HL-60 (cell line): ENCODE data around the gene CTRB2.
"Not testable (repeated sequence)": the region's sequence is repeated elsewhere in the genome, so short reads cannot be mapped to it uniquely, and the experiment has no call there.

Source experiments
- DNase-seq, 2 experiments: peaks; one replicate each; pipeline ENCODE4 v3.0.0-alpha.2; 2010 to 2020; ENCODE audit warnings: low read depth in 1 of 2, low spot score in 1 of 2
- H3K27ac ChIP-seq: fragments of 250-450 bp; sonication (Bioruptor Pico); replicated peaks from 2 replicates; pipeline ENCODE4 v1.5.1; 2020; ENCODE audit warnings: mild to moderate bottlenecking, moderate library complexity
- H3K27me3 ChIP-seq: fragments of 250-450 bp; sonication (Bioruptor Pico); 2 replicates; pipeline ENCODE4 v1.5.1; 2021; ENCODE audit warnings: mild to moderate bottlenecking, moderate library complexity; ENCODE audit not compliant: insufficient read depth, poor library complexity, severe bottlenecking
- H3K4me3 ChIP-seq: replicated peaks from 2 replicates; pipeline ENCODE4 v1.5.1; 2011; ENCODE audit warnings: mild to moderate bottlenecking, control low read depth, low read length; ENCODE audit not compliant: insufficient read depth
- GABPA ChIP-seq: IDR thresholded peaks from 2 replicates; pipeline ENCODE4 v1.6.1; 2012; ENCODE audit warnings: low read depth
- POLR2AphosphoS5 ChIP-seq: IDR thresholded peaks from 2 replicates; pipeline ENCODE4 v1.6.1; 2012; ENCODE audit warnings: low read depth
- SPI1 ChIP-seq: IDR thresholded peaks from 2 replicates; pipeline ENCODE4 v1.6.1; 2012; ENCODE audit warnings: low read depth, mild to moderate bottlenecking, borderline replicate concordance
- TF ChIP-seq, protein P1 (sequence below): IDR thresholded peaks from one replicate; pipeline ENCODE4 v1.5.1; 2011; ENCODE audit warnings: low read length, control low read depth, inconsistent platforms; ENCODE audit not compliant: insufficient read depth
- TF ChIP-seq, protein P2 (sequence below): IDR thresholded peaks from 2 replicates; pipeline ENCODE4 v1.6.1; 2012; ENCODE audit warnings: low read depth; ENCODE audit not compliant: insufficient replicate concordance

CTRB2 gene

DNA sequence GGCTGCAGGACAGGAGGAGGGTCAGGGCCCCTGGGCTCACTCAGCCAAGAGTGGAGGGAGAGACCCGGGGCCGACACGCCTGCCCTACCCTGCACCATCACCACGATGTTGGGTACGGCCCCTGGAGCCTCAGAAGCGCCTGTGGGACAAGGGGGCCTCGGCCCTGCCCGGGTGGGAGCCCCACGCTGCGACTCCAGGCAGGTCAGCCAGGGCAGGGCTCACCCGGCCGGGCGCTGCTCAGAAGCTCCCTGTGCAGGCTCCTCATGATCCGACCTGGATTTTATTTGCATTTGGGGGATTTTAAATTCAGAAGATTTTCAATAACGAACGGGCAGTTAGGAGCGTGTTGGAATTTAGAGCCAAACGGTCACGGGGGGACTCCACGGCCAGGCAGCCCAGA is 2.1 kb downstream of the CTRB2 start:
- not testable (repeated sequence) for H3K4me3 ChIP-seq, DNase-seq, H3K27ac ChIP-seq, H3K27me3 ChIP-seq

DNA sequence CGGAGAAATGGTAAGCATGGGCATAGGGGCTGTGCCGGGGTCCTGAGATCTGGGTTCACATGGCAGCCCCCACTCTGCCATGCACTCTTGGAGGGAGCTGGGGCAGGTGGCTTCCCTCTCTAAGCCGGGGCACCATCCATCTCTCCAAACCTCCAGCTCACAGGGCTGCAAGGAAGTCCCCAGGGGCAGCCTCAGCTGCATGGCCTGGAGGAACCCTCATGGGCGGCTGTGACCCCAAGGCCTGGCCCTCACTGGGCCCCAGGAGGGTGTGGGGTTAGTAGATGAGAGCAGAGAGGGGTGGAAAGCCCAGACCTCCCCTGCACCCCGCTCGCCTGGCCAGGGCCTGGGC is 2.6 kb downstream of the CTRB2 start:
- no peak for DNase-seq
- Histone ChIP-seq H3K27ac (no peak overlapping the region), H3K27me3 (no peaks in the 10 kb centered on the region), H3K4me3 (no peak overlapping the region)
- TF ChIP-seq SPI1, result no peak

DNA sequence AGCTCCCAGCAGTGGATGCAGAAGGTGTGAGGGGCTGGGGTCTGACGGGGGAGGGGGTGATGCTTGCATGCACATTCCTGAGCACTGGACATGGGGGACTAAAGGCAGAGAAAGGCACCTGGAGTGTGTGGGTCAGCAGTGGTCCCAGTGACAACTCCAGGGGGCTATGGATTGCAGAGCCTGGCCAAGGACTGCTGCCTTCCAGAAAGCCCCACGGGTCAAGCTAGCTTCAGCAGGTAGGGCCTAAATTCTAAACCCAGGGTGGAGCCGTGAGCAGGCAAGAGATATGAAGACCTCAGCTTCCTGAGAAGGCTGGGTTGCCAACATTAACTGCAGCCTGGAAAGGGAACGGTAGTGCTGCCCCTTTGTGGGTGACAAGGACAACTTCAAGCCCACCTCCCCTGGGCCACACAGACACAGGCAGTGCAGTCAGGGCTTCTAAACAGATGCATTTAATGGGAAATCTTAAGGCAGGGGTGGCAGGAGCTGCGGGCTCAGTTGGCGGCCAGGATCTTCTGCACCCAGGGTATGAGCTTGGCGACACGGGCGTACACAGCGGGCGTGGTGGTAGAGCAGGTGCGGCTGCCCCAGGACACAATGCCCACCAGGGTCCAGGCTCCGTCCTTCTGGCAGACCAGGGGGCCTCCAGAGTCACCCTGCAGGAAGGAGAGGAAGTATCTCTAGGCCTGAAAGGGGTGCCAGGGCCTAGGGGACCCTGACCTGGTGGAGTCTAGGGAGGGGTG is 3.1 kb downstream of the CTRB2 start:
- TF ChIP-seq, protein P1, sequence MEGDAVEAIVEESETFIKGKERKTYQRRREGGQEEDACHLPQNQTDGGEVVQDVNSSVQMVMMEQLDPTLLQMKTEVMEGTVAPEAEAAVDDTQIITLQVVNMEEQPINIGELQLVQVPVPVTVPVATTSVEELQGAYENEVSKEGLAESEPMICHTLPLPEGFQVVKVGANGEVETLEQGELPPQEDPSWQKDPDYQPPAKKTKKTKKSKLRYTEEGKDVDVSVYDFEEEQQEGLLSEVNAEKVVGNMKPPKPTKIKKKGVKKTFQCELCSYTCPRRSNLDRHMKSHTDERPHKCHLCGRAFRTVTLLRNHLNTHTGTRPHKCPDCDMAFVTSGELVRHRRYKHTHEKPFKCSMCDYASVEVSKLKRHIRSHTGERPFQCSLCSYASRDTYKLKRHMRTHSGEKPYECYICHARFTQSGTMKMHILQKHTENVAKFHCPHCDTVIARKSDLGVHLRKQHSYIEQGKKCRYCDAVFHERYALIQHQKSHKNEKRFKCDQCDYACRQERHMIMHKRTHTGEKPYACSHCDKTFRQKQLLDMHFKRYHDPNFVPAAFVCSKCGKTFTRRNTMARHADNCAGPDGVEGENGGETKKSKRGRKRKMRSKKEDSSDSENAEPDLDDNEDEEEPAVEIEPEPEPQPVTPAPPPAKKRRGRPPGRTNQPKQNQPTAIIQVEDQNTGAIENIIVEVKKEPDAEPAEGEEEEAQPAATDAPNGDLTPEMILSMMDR, result no peak
- Histone ChIP-seq H3K27ac (no peak overlapping the region), H3K4me3 (no peak overlapping the region), H3K27me3 (no peaks in the 10 kb centered on the region)
- no peak for DNase-seq

DNA sequence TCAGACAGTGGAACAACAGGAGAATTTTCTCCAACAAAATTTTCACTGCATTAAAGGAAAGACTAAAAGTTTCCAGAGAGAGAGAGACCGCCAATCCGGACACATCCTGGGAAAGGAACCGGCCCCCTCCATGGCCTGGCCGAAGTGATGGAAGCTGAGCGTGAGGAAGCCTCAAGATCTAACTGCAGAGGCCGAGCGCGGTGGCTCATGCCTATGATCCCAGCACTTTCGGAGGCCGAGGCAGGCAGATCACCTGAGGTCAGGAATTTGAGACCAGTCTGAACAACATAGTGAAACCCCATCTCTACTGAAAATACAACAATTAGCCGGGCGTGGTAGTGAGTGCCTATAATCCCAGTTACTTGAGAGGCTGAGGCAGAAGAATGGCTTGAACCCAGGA is 3.9 kb downstream of the CTRB2 start:
- no peak overlapping the region for H3K27ac ChIP-seq
- peaks cover 4% of the 10 kb centered on the region for H3K27me3 ChIP-seq
- DNase-seq, result no peak
- TF ChIP-seq GABPA, result no peak
- TF ChIP-seq, protein P1, result no peak
- no peak for TF ChIP-seq SPI1
- no peak for TF ChIP-seq POLR2AphosphoS5
- TF ChIP-seq, protein P2, sequence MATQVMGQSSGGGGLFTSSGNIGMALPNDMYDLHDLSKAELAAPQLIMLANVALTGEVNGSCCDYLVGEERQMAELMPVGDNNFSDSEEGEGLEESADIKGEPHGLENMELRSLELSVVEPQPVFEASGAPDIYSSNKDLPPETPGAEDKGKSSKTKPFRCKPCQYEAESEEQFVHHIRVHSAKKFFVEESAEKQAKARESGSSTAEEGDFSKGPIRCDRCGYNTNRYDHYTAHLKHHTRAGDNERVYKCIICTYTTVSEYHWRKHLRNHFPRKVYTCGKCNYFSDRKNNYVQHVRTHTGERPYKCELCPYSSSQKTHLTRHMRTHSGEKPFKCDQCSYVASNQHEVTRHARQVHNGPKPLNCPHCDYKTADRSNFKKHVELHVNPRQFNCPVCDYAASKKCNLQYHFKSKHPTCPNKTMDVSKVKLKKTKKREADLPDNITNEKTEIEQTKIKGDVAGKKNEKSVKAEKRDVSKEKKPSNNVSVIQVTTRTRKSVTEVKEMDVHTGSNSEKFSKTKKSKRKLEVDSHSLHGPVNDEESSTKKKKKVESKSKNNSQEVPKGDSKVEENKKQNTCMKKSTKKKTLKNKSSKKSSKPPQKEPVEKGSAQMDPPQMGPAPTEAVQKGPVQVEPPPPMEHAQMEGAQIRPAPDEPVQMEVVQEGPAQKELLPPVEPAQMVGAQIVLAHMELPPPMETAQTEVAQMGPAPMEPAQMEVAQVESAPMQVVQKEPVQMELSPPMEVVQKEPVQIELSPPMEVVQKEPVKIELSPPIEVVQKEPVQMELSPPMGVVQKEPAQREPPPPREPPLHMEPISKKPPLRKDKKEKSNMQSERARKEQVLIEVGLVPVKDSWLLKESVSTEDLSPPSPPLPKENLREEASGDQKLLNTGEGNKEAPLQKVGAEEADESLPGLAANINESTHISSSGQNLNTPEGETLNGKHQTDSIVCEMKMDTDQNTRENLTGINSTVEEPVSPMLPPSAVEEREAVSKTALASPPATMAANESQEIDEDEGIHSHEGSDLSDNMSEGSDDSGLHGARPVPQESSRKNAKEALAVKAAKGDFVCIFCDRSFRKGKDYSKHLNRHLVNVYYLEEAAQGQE, result no peak
- no peak overlapping the region for H3K4me3 ChIP-seq

DNA sequence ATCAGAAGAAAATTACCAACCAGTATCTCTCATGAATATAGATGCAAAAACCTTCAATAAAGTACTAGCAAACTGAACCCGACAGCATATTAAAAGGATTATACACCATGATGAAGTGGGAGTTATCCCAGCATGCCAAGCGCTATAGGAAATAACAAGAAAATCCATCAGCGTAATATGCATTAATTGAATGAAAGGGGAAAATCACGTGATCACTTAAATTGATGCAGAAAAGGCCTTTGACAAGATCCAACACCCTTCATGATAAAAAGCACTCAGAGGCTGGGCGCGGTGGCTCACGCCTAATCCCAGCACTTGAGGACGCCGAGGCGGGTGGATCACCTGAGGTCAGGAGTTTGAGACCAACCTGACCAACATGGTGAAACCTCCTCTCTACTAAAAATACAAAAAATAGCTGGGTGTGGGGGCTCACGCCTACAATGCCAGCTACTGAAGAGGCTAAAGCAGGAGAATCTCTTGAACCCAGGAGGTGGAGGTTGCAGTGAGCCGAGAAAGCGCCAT is 4.8 kb downstream of the CTRB2 start:
- Histone ChIP-seq H3K4me3 (no peak overlapping the region), H3K27me3 (peaks cover 12% of the 10 kb centered on the region), H3K27ac (no peak overlapping the region)
- no peak for DNase-seq
- TF ChIP-seq POLR2AphosphoS5 (no peak), SPI1 (no peak), GABPA (no peak)
- TF ChIP-seq, protein P2, result no peak
- TF ChIP-seq, protein P1, result no peak
